Adipose tissue (tissue), 3 donors: ENCODE measurements around the gene IL4R. TPM values are rescaled to one million over a fixed set of nuclear protein-coding genes. Genes with fewer than 3 reads are reported as not detected.
"Not testable (repeated sequence)": the region's sequence is repeated elsewhere in the genome, so short reads cannot be mapped to it uniquely, and the experiment has no call there.

ENCODE experiments used
- H3K27ac ChIP-seq: one replicate; pipeline ENCODE4 v1.5.1; 2013; ENCODE audit warnings: low read depth, low read length
- WGBS, 3 donors: extraction: QIAGEN DNeasy Blood & Tissue Kit; methylation state at CpG; one replicate each; pipeline ENCODE4 v1.1.7; 2013; 5-methylcytosine and 5-hydroxymethylcytosine counted together
- polyA plus RNA-seq, 3 donors: library from polyadenylated mRNA; stranded (reverse); fragments of 200-250 nt; gene quantifications; one replicate each; pipeline ENCODE4 v1.2.3, GENCODE V29; 2013
- donor health status: healthy with polysubstance abuse.
- donor health status: Bipolar disorder and iron deficiency.
- donor health status: healthy.

The IL4R gene
- polyA plus RNA-seq, 3 donors = 13.5 to 49.3 (median 29.7) TPM

DNA sequence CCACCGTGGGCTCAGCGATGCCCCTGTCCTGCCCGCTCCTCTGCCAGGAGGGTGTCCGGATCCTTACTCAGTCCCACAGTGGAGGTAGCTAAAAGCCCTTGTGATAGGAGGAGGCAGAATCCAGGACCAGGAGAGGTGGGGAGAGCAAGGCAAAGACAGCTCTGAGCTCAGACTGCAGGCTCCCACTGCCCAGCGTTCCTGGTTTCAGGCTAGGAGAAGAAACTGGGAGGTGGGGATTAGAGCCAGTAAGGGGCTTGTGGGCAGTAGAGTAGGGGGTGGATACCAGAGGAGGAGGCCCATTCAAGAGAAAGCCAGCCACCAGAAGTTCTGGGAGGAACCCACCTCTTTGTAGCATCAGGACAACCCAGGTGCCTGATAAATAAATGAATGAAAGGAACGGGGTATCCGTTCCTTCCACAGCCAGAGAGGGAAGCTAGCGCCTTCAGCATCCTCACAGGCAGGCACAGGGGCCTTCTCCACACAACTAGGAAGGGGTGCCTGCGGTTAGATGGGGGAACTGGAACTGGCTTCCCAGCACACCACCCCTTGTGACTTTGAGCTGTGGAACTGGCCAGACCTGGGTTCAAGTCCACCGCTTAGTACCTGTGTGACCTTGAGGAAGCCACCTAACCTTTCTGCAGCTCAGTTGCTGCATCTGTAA lies 90.5 kb downstream of the IL4R start:
- no peak overlapping the region for H3K27ac ChIP-seq
- WGBS, 3 donors = 78 to 82% (median 81%) methylated on average over 10 of the region's 10 CpGs

GRCh38 chr16:27405546-27406451 lies 92.0 kb downstream of the IL4R start:
- 42 to 51% (median 50%) methylated on average over 19 of the region's 19 CpGs for WGBS, 3 donors
- no peak overlapping the region for H3K27ac ChIP-seq

DNA sequence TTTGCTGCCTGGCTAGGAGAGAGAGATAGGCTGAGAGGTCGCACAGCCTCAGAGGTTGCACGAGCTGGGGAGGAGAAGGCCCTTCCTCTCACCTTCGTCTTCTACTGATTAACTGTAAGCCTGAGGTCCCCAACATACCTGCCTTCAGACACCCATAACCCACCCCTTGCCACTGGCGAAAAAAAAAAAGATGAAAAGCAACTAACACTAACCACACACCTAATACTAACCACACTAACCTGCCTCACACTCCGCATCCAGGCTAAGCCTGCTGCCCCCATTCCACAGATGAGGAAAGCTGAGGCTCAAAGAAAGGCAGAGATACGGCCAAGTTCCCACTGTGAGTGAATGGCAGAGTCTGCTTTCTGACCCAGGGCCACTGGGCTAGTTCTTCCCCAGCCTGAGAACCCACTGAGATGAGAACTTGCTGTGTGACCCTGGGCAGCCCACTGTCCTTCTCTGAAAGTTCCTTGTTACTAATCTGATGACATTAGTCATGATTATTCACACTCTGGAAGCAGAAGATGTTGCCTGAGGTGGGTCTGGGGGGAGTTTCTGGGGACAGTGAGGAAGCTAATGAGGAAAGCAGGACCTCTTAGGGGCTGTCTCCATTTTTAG lies 92.8 kb downstream of the IL4R start:
- no peak overlapping the region for H3K27ac ChIP-seq
- WGBS, 3 donors = 49 to 81% (median 72%) methylated on average over 6 of the region's 6 CpGs

DNA sequence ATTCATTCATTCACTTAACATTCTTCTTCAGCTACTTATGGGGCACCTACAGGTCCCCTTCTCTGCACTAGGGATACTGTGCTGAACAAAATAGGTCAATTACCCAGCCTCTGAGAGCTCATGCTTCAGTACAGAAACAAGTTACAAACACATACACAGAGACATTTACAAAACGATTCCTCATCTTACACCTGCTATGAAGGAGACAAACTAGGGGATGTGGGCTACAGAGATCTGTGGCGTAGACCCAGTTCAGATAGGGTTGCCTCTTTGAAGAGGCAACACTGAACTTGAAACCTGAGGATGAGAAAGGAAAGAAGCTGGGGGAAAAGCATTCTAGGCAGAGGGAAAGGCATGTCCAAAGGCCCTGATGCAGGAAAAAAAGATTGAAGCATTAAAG lies 93.4 kb downstream of the IL4R start:
- WGBS, 3 donors = 52 to 84% (median 75%) methylated on average over 2 of the region's 2 CpGs
- H3K27ac ChIP-seq = no peak overlapping the region

DNA sequence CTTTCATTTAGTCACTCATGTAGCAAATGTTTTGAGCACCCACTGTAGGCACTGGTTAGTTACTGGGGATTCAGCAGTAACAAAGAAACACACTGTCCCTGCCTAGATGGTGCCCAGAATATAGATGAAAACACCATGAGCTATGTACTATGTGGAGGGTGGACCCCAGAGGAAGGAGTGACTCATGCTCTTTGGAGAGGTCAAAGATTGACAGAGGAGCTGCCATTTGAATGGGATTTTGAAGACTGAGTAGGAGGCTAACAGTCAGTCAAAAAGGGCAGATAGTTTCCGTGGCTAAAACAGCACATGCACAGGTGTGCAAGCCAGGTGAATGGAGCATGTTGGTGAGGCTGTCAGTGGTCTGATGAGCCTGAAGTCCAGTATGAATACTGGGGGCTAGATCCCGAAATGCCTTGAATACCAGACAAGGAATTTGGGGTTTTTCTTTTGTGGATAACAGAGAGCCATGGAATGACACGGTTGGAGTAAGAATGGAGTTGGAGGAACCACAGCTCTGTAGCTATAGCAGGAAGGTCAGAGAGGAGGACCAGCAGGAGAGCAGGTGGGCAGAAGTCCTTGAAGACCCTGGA lies 94.3 kb downstream of the IL4R start:
- H3K27ac ChIP-seq = no peak overlapping the region
- 55 to 77% (median 67%) methylated on average over 3 of the region's 3 CpGs for WGBS, 3 donors

- 52 to 72% (median 58%) methylated on average over 6 of the region's 6 CpGs for WGBS, 3 donors
- no peak overlapping the region for H3K27ac ChIP-seq
Observed at GRCh38 chr16:27408602-27409031, 94.8 kb downstream of the IL4R start.

DNA sequence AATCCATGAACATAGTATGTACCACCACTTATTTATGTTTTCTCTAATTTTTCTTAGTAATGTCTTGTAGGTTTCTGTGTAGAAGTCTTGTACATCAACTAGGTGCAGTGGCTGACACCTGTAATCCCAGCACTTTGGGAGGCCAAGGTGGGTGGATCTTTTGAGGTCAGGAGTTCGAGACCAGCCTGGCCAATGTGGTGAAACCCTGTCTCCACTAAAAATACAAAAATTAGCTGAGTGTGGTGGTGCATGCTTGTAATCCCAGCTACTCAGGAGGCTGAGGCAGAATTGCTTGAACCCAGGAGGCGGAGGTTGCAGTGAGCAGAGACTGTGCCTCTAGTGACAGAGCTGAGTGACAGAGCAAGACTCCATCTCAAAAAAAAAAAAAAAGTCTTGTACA lies 96.2 kb downstream of the IL4R start:
- 64 to 89% (median 88%) methylated on average over 2 of the region's 2 CpGs for WGBS, 3 donors
- not testable (repeated sequence) for H3K27ac ChIP-seq

GRCh38 chr16:27410761-27411160 lies 97.0 kb downstream of the IL4R start:
- 65 to 85% (median 65%) methylated on average over 1 of the region's 1 CpG for WGBS, 3 donors
- H3K27ac ChIP-seq = no peak overlapping the region

DNA sequence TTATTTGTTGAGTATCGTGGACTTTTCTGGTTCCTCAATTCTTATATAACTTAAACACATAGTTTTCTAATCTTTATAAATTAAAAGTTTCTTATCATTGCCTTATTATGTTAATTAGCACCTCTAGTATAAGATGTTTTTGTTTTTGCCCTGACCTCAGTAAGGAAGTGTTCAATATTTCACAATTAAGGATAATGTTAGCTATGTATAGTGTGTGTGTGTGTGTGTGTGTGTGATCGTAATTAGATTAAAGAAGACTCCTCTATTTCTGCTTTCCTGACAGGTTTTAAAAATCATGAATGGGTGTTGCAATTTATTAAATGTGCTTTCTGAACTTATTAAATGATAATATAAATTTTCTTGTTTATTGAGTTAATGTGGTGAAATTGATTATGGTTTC lies 100.2 kb downstream of the IL4R start:
- 66 to 71% (median 71%) methylated on average over 2 of the region's 2 CpGs for WGBS, 3 donors
- H3K27ac ChIP-seq = no peak overlapping the region

Other genes starting within 250 kb of the IL4R start
- gene C16orf82, start 247.0 kb upstream of the IL4R start, polyA plus RNA-seq = not detected
- 1 to 10 TPM; 2.5 to 4.2 (median 2.6) TPM for gene KDM8, start 110.4 kb upstream of the IL4R start, polyA plus RNA-seq
- 10 to 100 TPM; 51.5 to 56.3 (median 53.4) TPM for gene NSMCE1, start 45.2 kb upstream of the IL4R start, polyA plus RNA-seq
- under 1 TPM in 2 of 3 donors, not detected in 1; 0.12 to 0.19 TPM for gene IL21R, start 88.2 kb downstream of the IL4R start, polyA plus RNA-seq
- 10 to 100 TPM; 26.2 to 31.3 (median 30.7) TPM for gene GTF3C1, start 235.9 kb downstream of the IL4R start, polyA plus RNA-seq
- gene KATNIP, start 236.2 kb downstream of the IL4R start, polyA plus RNA-seq = 10 to 100 TPM in 1 of 3 donors, 1 to 10 TPM in 2; 7.0 to 10.1 (median 7.3) TPM